HG03439 (cell line): ENCODE data around the gene GAGE12F.
"Not testable (repeated sequence)": the region's sequence is repeated elsewhere in the genome, so short reads cannot be mapped to it uniquely, and the experiment has no call there.

Source experiments
- ATAC-seq: cut with Tn5 transposase; IDR thresholded peaks from one replicate; pipeline ENCODE4 v1.9.1; 2021; ENCODE audit warnings: mild to moderate bottlenecking, moderate library complexity; ENCODE audit not compliant: unreplicated experiment

GAGE12F gene

GRCh38 chrX:49560542-49560941 is at the start of gene GAGE12F:
TSS of gene GAGE12F (plus strand) at chrX:49560842. CDS start at chrX:49561997, 1,155 bp downstream.
- not testable (repeated sequence) for ATAC-seq

GRCh38 chrX:49531877-49532276 is 28.8 kb upstream of the GAGE12F start, which contains the start of gene GAGE12C:
TSS of gene GAGE12C (plus strand) at chrX:49532177. CDS start at chrX:49533332, 1,155 bp downstream.
- ATAC-seq: not testable (repeated sequence)

- not testable (repeated sequence) for ATAC-seq
Measured at GRCh38 chrX:49541433-49541832, 19.2 kb upstream of the GAGE12F start, which contains the start of gene GAGE12D. TSS of gene GAGE12D (plus strand) at chrX:49541733. CDS start at chrX:49542888, 1,155 bp downstream.

GRCh38 chrX:49550989-49551388 is 9.7 kb upstream of the GAGE12F start, which contains the start of gene GAGE12E:
TSS of gene GAGE12E (plus strand) at chrX:49551289. CDS start at chrX:49552444, 1,155 bp downstream.
- ATAC-seq: not testable (repeated sequence)

- not testable (repeated sequence) for ATAC-seq
Measured at GRCh38 chrX:49568728-49569127, 8.1 kb downstream of the GAGE12F start.

GRCh38 chrX:49569152-49569551 is 8.5 kb downstream of the GAGE12F start:
- ATAC-seq: not testable (repeated sequence)

GRCh38 chrX:49570100-49570499 is 9.5 kb downstream of the GAGE12F start, which contains the start of gene GAGE12G:
TSS of gene GAGE12G (plus strand) at chrX:49570400. CDS start at chrX:49571555, 1,155 bp downstream.
- not testable (repeated sequence) for ATAC-seq

GRCh38 chrX:49579649-49580048 is 19.0 kb downstream of the GAGE12F start, which contains the start of gene GAGE12H:
TSS of gene GAGE12H (plus strand) at chrX:49579949. CDS start at chrX:49581104, 1,155 bp downstream.
- not testable (repeated sequence) for ATAC-seq

GRCh38 chrX:49589196-49589595 is 28.6 kb downstream of the GAGE12F start, which contains the start of gene GAGE2A:
TSS of gene GAGE2A (plus strand) at chrX:49589496. CDS start at chrX:49590651, 1,155 bp downstream.
- not testable (repeated sequence) for ATAC-seq

- ATAC-seq: not testable (repeated sequence)
Measured at GRCh38 chrX:49589769-49590478, 29.3 kb downstream of the GAGE12F start.

GRCh38 chrX:49590488-49590887 is 29.8 kb downstream of the GAGE12F start:
- not testable (repeated sequence) for ATAC-seq

GRCh38 chrX:49598720-49599119 is 38.1 kb downstream of the GAGE12F start, which contains the start of gene GAGE1:
TSS of gene GAGE1 (plus strand) at chrX:49599020. CDS start at chrX:49600175, 1,155 bp downstream.
- not testable (repeated sequence) for ATAC-seq

GRCh38 chrX:49610718-49611310 is 50.2 kb downstream of the GAGE12F start:
- no peak for ATAC-seq
